Neural cell (in vitro differentiated cells): ENCODE results near the gene RBM27. TPM values are rescaled to one million over a fixed set of nuclear protein-coding genes. Genes with fewer than 3 reads are reported as not detected.

Experiments used
- H2AFZ ChIP-seq: fragments of 200-600, 300-800 bp; sonication (generic), shearing (Covaris generic); 2 replicates; pipeline ENCODE4 v1.6.0; 2014; ENCODE audit warnings: low read depth, mild to moderate bottlenecking, antibody characterized with exemption, low read length, moderate library complexity
- H3F3A ChIP-seq: fragments of 200-600 bp; shearing (Covaris generic); 2 replicates; pipeline ENCODE4 v1.6.1; 2016; ENCODE audit warnings: mild to moderate bottlenecking, moderate library complexity, mixed read lengths, antibody characterized with exemption, low read length; ENCODE audit not compliant: insufficient read depth, poor library complexity, severe bottlenecking
- H3K27ac ChIP-seq: fragments of 200-600, 300-800 bp; sonication (generic), shearing (Covaris generic); 2 replicates; pipeline ENCODE4 v1.5.1; 2014; ENCODE audit warnings: mild to moderate bottlenecking, low read length, moderate library complexity
- H3K27me3 ChIP-seq: fragments of 300-800, 200-600 bp; sonication (generic), shearing (Covaris generic); 2 replicates; pipeline ENCODE4 v1.6.0; 2014; ENCODE audit warnings: mild to moderate bottlenecking, low read depth, low read length, moderate library complexity; ENCODE audit not compliant: insufficient read depth
- H3K36me3 ChIP-seq: fragments of 300-800, 200-600 bp; sonication (generic), shearing (Covaris generic); 2 replicates; pipeline ENCODE4 v1.5.1; 2014; ENCODE audit warnings: mild to moderate bottlenecking, antibody characterized with exemption, low read length, moderate library complexity; ENCODE audit not compliant: insufficient read depth
- H3K4me2 ChIP-seq: fragments of 300-800, 200-600 bp; sonication (generic), shearing (Covaris generic); 2 replicates; pipeline ENCODE4 v1.6.0; 2014; ENCODE audit warnings: mild to moderate bottlenecking, low read length
- H3K4me3 ChIP-seq: fragments of 300-800, 200-600 bp; sonication (generic), shearing (Covaris generic); 2 replicates; pipeline ENCODE4 v1.5.1; 2014; ENCODE audit warnings: mild to moderate bottlenecking, low read length, moderate library complexity
- H3K79me2 ChIP-seq: fragments of 200-600 bp; shearing (Covaris generic); replicated peaks from 2 replicates; pipeline ENCODE4 v1.6.0; 2014; ENCODE audit warnings: mild to moderate bottlenecking, low read length, moderate library complexity; ENCODE audit not compliant: insufficient read depth
- H3K9ac ChIP-seq: fragments of 300-800, 200-600 bp; sonication (generic), shearing (Covaris generic); 2 replicates; pipeline ENCODE4 v1.6.1; 2016; ENCODE audit warnings: mild to moderate bottlenecking, low read length, mixed read lengths
- H3K9me2 ChIP-seq: fragments of 200-600 bp; shearing (Covaris generic); 2 replicates; pipeline ENCODE4 v1.6.1; 2016; ENCODE audit warnings: mild to moderate bottlenecking, low read length, mixed read lengths; ENCODE audit not compliant: insufficient read depth
- H3K9me3 ChIP-seq: fragments of 200-600, 300-800 bp; sonication (generic), shearing (Covaris generic); 2 replicates; pipeline ENCODE4 v1.6.1; 2016; ENCODE audit warnings: mild to moderate bottlenecking, mixed run types, low read length, moderate library complexity, mixed read lengths
- H4K20me1 ChIP-seq: fragments of 200-600 bp; shearing (Covaris generic); 2 replicates; pipeline ENCODE4 v1.6.1; 2016; ENCODE audit warnings: mild to moderate bottlenecking, mixed run types; ENCODE audit not compliant: insufficient read depth
- EP300 ChIP-seq: fragments of 450-650 bp; conservative IDR thresholded peaks from 2 replicates; pipeline ENCODE4 v1.6.1; 2014; ENCODE audit warnings: antibody characterized with exemption, mild to moderate bottlenecking, moderate library complexity; ENCODE audit not compliant: poor library complexity, severe bottlenecking
- EZH2 ChIP-seq: fragments of 200-600, 300-800 bp; shearing (Covaris generic), sonication (generic); IDR thresholded peaks from 2 replicates; pipeline ENCODE4 v1.6.1; 2014; ENCODE audit warnings: antibody characterized with exemption, low read length, borderline replicate concordance, mild to moderate bottlenecking; ENCODE audit not compliant: insufficient read depth, poor library complexity, severe bottlenecking
- MXI1 ChIP-seq: fragments of 450-650 bp; conservative IDR thresholded peaks from 2 replicates; pipeline ENCODE4 v1.6.1; 2014; ENCODE audit warnings: antibody characterized with exemption, mild to moderate bottlenecking; ENCODE audit not compliant: poor library complexity, severe bottlenecking
- POLR2AphosphoS5 ChIP-seq: IDR thresholded peaks from 2 replicates; pipeline ENCODE4 v1.6.1; 2012
- RAD21 ChIP-seq: fragments of 450-650 bp; conservative IDR thresholded peaks from 2 replicates; pipeline ENCODE4 v1.6.1; 2014; ENCODE audit warnings: antibody characterized with exemption, mild to moderate bottlenecking, moderate library complexity
- SMC3 ChIP-seq: fragments of 450-650 bp; conservative IDR thresholded peaks from 2 replicates; pipeline ENCODE4 v1.6.1; 2014; ENCODE audit warnings: antibody characterized with exemption, mild to moderate bottlenecking, moderate library complexity; ENCODE audit not compliant: poor library complexity
- TAF1 ChIP-seq: IDR thresholded peaks from 2 replicates; pipeline ENCODE4 v1.6.1; 2012; ENCODE audit warnings: low read depth
- polyA plus RNA-seq: library from polyadenylated mRNA; depleted of rRNA; stranded (reverse); fragments of >200 nt; gene quantifications from 2 replicates; pipeline ENCODE4 v1.2.3, GENCODE V29; 2014
- TF ChIP-seq, protein P1 (sequence below): IDR thresholded peaks from 2 replicates; pipeline ENCODE4 v1.6.1; 2012; ENCODE audit warnings: borderline replicate concordance
- TF ChIP-seq, protein P2 (sequence below): fragments of 450-650 bp; IDR thresholded peaks from 2 replicates; pipeline ENCODE4 v1.5.1; 2014; ENCODE audit warnings: antibody characterized with exemption, mild to moderate bottlenecking, moderate library complexity; ENCODE audit not compliant: poor library complexity, severe bottlenecking

RBM27 gene
- polyA plus RNA-seq, 1 donor from 2014 or later = 23.2 TPM

DNA sequence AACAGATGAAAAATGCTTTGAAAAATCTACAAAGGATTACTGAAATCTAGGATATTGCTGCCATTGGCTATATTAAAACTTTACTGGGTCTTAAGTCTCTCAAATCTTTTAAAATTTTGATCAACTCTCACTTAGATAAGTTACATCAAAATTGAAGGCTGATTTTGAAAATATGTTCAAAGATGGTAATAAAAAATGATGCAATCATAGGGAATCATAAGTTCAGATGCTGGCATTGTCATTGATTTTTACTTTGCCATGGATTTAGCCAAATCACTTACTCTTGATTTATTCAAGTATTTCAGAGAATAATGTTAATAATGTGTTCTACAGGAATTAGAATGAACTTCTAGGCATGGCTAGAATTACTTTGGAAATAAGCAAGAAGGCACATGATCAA lies 45.1 kb upstream of the RBM27 start:
- H3F3A ChIP-seq = no peaks in the 10 kb centered on the region
- no peak overlapping the region for H3K4me3 ChIP-seq
- no peak overlapping the region for H3K4me2 ChIP-seq
- no peak overlapping the region for H2AFZ ChIP-seq
- H3K27ac ChIP-seq = no peak overlapping the region
- no peaks in the 10 kb centered on the region for H3K79me2 ChIP-seq
- TF ChIP-seq EZH2 = no peak
- TF ChIP-seq, protein P1, sequence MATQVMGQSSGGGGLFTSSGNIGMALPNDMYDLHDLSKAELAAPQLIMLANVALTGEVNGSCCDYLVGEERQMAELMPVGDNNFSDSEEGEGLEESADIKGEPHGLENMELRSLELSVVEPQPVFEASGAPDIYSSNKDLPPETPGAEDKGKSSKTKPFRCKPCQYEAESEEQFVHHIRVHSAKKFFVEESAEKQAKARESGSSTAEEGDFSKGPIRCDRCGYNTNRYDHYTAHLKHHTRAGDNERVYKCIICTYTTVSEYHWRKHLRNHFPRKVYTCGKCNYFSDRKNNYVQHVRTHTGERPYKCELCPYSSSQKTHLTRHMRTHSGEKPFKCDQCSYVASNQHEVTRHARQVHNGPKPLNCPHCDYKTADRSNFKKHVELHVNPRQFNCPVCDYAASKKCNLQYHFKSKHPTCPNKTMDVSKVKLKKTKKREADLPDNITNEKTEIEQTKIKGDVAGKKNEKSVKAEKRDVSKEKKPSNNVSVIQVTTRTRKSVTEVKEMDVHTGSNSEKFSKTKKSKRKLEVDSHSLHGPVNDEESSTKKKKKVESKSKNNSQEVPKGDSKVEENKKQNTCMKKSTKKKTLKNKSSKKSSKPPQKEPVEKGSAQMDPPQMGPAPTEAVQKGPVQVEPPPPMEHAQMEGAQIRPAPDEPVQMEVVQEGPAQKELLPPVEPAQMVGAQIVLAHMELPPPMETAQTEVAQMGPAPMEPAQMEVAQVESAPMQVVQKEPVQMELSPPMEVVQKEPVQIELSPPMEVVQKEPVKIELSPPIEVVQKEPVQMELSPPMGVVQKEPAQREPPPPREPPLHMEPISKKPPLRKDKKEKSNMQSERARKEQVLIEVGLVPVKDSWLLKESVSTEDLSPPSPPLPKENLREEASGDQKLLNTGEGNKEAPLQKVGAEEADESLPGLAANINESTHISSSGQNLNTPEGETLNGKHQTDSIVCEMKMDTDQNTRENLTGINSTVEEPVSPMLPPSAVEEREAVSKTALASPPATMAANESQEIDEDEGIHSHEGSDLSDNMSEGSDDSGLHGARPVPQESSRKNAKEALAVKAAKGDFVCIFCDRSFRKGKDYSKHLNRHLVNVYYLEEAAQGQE = no peak
- TF ChIP-seq POLR2AphosphoS5 = no peak
- TF ChIP-seq, protein P2, sequence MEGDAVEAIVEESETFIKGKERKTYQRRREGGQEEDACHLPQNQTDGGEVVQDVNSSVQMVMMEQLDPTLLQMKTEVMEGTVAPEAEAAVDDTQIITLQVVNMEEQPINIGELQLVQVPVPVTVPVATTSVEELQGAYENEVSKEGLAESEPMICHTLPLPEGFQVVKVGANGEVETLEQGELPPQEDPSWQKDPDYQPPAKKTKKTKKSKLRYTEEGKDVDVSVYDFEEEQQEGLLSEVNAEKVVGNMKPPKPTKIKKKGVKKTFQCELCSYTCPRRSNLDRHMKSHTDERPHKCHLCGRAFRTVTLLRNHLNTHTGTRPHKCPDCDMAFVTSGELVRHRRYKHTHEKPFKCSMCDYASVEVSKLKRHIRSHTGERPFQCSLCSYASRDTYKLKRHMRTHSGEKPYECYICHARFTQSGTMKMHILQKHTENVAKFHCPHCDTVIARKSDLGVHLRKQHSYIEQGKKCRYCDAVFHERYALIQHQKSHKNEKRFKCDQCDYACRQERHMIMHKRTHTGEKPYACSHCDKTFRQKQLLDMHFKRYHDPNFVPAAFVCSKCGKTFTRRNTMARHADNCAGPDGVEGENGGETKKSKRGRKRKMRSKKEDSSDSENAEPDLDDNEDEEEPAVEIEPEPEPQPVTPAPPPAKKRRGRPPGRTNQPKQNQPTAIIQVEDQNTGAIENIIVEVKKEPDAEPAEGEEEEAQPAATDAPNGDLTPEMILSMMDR = no peak
- no peak for TF ChIP-seq EP300
- TF ChIP-seq SMC3 = no peak
- no peak for TF ChIP-seq RAD21
- TF ChIP-seq TAF1 = no peak
- no peak for TF ChIP-seq MXI1
- H3K9me2 ChIP-seq = no peaks in the 10 kb centered on the region
- no peaks in the 10 kb centered on the region for H3K27me3 ChIP-seq
- H3K9ac ChIP-seq = no peak overlapping the region
- H4K20me1 ChIP-seq = no peaks in the 10 kb centered on the region
- H3K9me3 ChIP-seq = no peaks in the 10 kb centered on the region
- H3K36me3 ChIP-seq = peaks cover 27% of the 10 kb centered on the region

DNA sequence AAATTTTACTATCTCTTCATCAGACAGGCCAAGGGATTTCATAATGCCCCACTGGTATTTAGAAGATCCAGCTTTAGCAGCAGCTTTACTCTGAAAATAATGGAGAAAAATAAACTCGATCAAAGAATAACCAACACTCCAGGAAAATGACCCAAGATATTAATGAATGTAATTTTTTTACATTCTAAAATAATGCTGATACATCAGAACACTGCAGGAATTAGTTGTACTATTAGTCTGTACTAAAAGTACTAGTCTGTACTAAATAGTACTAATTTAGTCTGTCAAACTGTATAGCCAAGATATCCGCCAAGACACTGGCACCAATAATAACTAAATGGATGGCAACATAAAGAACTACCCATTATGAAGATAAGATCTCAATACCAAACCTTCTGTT lies 39.0 kb upstream of the RBM27 start:
- peaks cover 11% of the 10 kb centered on the region for H3K36me3 ChIP-seq
- no peaks in the 10 kb centered on the region for H3K79me2 ChIP-seq
- no peaks in the 10 kb centered on the region for H3K9me2 ChIP-seq
- no peak for TF ChIP-seq RAD21
- TF ChIP-seq, protein P2 = no peak
- no peak for TF ChIP-seq EP300
- TF ChIP-seq, protein P1 = no peak
- TF ChIP-seq TAF1 = no peak
- TF ChIP-seq POLR2AphosphoS5 = no peak
- no peaks in the 10 kb centered on the region for H3K9me3 ChIP-seq
- H3K4me3 ChIP-seq = no peak overlapping the region
- no peak overlapping the region for H2AFZ ChIP-seq
- no peak overlapping the region for H3K27ac ChIP-seq
- no peaks in the 10 kb centered on the region for H3F3A ChIP-seq
- H3K9ac ChIP-seq = no peak overlapping the region
- no peak overlapping the region for H3K4me2 ChIP-seq
- H3K27me3 ChIP-seq = no peaks in the 10 kb centered on the region
- H4K20me1 ChIP-seq = no peaks in the 10 kb centered on the region
